Lower leg skin (tissue), 4 donors: ENCODE data around the gene NCL. TPM values are rescaled to one million over a fixed set of nuclear protein-coding genes. Genes with fewer than 3 reads are reported as not detected.

ENCODE experiments used
- DNase-seq, 2 donors: peaks; one replicate each; pipeline ENCODE4 v3.0.0-alpha.2; 2019; ENCODE audit warnings: low spot score in 2 of 2
- H3K4me3 ChIP-seq: fragments of 200-600 bp; sonication (generic); 2 replicates; pipeline ENCODE4 v1.5.1; 2017; ENCODE audit warnings: mild to moderate bottlenecking, low read depth; ENCODE audit not compliant: poor library complexity, severe bottlenecking
- CTCF ChIP-seq, 3 donors: fragments of 450-650 bp; IDR thresholded peaks; one replicate each; pipeline ENCODE4 v1.5.1; 2016; ENCODE audit warnings: antibody characterized with exemption in 3 of 3, mild to moderate bottlenecking in 3 of 3, moderate library complexity in 2 of 3
- POLR2A ChIP-seq, 2 donors: fragments of 450-650 bp; IDR thresholded peaks; one replicate each; pipeline ENCODE4 v1.6.1; 2016 to 2017; ENCODE audit warnings: antibody characterized with exemption in 2 of 2, mild to moderate bottlenecking in 1 of 2, moderate library complexity in 1 of 2
- WGBS, 2 donors: methylation state at CpG; one replicate each; pipeline ENCODE4 v1.1.5; 2018; 5-methylcytosine and 5-hydroxymethylcytosine counted together
- intact Hi-C: fragments of 100-400 bp; cut with DNase I; formaldehyde crosslinking; loops from one replicate; pipeline ENCODE4 v1.15.0; 2023; ENCODE audit warnings: low total_unique reads
- total RNA-seq, 4 donors: library from RNA; depleted of rRNA; stranded (reverse); fragments of >200 nt; gene quantifications; one replicate each; pipeline ENCODE4 v1.1.0, GENCODE V29; 2016

Gene NCL
- total RNA-seq, 4 donors from 2014 or later: 82.4 to 145 (median 115) TPM

- peak in 1 of 2 donors; percentile 61 for DNase-seq
- H3K4me3 ChIP-seq: no peak overlapping the region
- TF ChIP-seq POLR2A (IDR thresholded peaks at IDR 0.05) (no peak), CTCF (IDR thresholded peaks at IDR 0.05) (no peak)
- WGBS, 2 donors: 85 to 90% methylated on average over 6 of the region's 6 CpGs
- intact Hi-C loops: loop anchor here (10.0 kb wide), 1 partner anchor 68 kb away; no protein-coding TSS in a partner anchor
Observed at GRCh38 chr2:231486851-231487596, 22.7 kb upstream of the NCL start.

GRCh38 chr2:231483398-231484329 lies 19.4 kb upstream of the NCL start:
- H3K4me3 ChIP-seq: peak overlapping the region; percentile 44
- intact Hi-C loops: loop anchor here (10.0 kb wide), 1 partner anchor 71 kb away; no protein-coding TSS in a partner anchor
- no peak for TF ChIP-seq CTCF (IDR thresholded peaks at IDR 0.05)
- TF ChIP-seq POLR2A (IDR thresholded peaks at IDR 0.05): no peak
- WGBS, 2 donors: 52 to 66% methylated on average over 52 to 56 of the region's 65 CpGs
- DNase-seq: no peak

- TF ChIP-seq POLR2A (IDR thresholded peaks at IDR 0.05) (no peak), CTCF (IDR thresholded peaks at IDR 0.05) (peak in 1 of 3 donors; percentile 75)
- intact Hi-C loops: loop anchor here (10.0 kb wide), 1 partner anchor 72 kb away; no protein-coding TSS in a partner anchor
- peak; percentile 36 to 92 for DNase-seq
Observed at GRCh38 chr2:231482806-231483391, 18.6 kb upstream of the NCL start.

DNA sequence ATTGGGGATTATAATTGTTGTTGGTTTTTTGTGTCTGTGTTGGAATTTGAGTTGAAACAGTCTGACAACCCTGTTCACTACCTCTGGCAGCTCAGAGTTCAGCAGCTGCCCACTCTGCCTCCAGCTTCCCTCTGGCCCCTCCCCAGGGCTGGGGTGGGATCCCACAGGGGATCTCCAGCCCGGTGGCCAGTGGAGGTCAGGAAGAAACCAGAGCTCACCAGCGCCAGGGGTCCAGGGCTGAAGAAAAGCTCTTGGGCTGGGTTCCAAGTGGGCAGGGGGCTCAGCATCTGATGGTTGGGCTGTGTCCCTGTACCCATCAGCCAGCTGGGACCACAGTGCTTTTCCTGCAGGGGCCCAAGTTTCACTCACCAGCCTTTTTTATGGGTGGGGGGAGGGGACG lies 16.5 kb upstream of the NCL start:
- H3K4me3 ChIP-seq: no peak overlapping the region
- WGBS, 2 donors: 65 to 80% methylated on average over 2 to 3 of the region's 3 CpGs
- intact Hi-C loops: loop anchor here (10.0 kb wide), 1 partner anchor 74 kb away; no protein-coding TSS in a partner anchor
- DNase-seq: no peak
- TF ChIP-seq POLR2A (IDR thresholded peaks at IDR 0.05): no peak
- no peak for TF ChIP-seq CTCF (IDR thresholded peaks at IDR 0.05)

More at GRCh38 chr2:231482806-231483391, 18.6 kb upstream of the NCL start:
- 22 to 23% methylated on average over 23 to 26 of the region's 36 CpGs for WGBS, 2 donors
- peak overlapping the region; percentile 44 for H3K4me3 ChIP-seq

DNA sequence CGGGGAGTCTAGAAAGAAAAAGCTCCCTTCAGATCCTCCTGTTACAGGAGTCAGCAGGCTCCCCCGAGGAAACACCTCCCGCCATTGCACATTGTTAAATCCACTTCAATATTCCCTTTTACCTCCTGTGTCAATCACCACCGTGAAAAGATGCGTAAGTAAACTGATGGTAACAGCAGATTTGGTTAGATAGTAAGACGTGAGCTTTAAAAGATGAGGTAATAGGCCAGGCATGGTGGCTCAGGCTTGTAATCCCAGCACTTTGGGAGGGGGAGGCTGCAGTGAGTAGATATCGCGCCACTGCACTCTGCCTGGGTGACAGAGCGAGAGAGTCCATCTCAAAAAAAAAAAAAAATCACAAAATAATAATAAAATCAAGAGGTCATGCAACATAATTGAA lies 15.2 kb upstream of the NCL start:
- no peak for DNase-seq
- WGBS, 2 donors: 87 to 92% methylated on average over 9 of the region's 9 CpGs
- no peak for TF ChIP-seq POLR2A (IDR thresholded peaks at IDR 0.05)
- no peak for TF ChIP-seq CTCF (IDR thresholded peaks at IDR 0.05)
- no peak overlapping the region for H3K4me3 ChIP-seq
- intact Hi-C loops: no loop called here
